Body of pancreas (tissue), 4 donors: Measurements from ENCODE around the gene NHSL1.

Source experiments
- POLR2A ChIP-seq, 3 donors: fragments of 450-650 bp; IDR thresholded peaks; one replicate each; pipeline ENCODE4 v1.6.1; 2016; ENCODE audit warnings: antibody characterized with exemption in 3 of 3, mild to moderate bottlenecking in 2 of 3
- TF ChIP-seq, protein P1 (sequence below), 7 experiments: fragments of 450-650 bp in 4 of 7; fragments of 200-600 bp in 3 of 7; sonication (generic) in 3 of 7; IDR thresholded peaks; one replicate each; pipeline ENCODE4 v1.5.1; 2016 to 2019; ENCODE audit warnings: antibody characterized with exemption in 7 of 7

DNA sequence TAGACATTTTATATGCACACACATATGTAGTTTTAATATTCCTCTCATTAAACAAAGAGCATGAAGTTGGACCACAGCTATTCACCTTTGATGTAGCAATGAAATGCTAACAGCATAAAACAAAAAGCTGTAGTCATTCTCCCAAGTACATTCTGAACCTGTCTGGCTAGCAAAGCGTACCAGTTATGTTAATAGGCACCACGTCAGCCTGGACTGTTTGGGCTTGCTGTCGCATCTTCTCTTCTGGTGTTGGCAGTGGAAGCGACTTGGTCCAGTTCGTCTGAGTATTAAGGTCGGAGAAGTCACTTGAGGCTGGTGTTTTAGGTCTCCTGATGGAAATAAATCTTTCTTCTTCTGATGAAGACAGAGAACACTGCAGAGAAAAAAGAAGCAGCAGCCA, 52.5 kb downstream of the NHSL1 start:
- no peak for TF ChIP-seq POLR2A (IDR thresholded peaks at IDR 0.05)
- TF ChIP-seq, protein P1, sequence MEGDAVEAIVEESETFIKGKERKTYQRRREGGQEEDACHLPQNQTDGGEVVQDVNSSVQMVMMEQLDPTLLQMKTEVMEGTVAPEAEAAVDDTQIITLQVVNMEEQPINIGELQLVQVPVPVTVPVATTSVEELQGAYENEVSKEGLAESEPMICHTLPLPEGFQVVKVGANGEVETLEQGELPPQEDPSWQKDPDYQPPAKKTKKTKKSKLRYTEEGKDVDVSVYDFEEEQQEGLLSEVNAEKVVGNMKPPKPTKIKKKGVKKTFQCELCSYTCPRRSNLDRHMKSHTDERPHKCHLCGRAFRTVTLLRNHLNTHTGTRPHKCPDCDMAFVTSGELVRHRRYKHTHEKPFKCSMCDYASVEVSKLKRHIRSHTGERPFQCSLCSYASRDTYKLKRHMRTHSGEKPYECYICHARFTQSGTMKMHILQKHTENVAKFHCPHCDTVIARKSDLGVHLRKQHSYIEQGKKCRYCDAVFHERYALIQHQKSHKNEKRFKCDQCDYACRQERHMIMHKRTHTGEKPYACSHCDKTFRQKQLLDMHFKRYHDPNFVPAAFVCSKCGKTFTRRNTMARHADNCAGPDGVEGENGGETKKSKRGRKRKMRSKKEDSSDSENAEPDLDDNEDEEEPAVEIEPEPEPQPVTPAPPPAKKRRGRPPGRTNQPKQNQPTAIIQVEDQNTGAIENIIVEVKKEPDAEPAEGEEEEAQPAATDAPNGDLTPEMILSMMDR (IDR thresholded peaks at IDR 0.05), result no peak
